WTC11 (cell line): ENCODE data around the gene CAB39L. TPM values are rescaled to one million over a fixed set of nuclear protein-coding genes. Genes with fewer than 3 reads are reported as not detected.

Experiments used
- ATAC-seq: fragments of 200-7000 bp; cut with Tn5 transposase; 2 replicates; pipeline ENCODE4 v1.10.0; 2021; ENCODE audit warnings: mild to moderate bottlenecking, moderate library complexity
- CTCF ChIA-PET: fragments of 300-600 bp; sonication (Branson Sonifier 250); formaldehyde crosslinking; loops from one replicate; lab custom pipeline; 2021; ENCODE audit warnings: antibody characterized with exemption; lab: Charles Lee
- POLR2A ChIA-PET: fragments of 350-600 bp; sonication (Branson Sonifier 250); formaldehyde crosslinking; loops from one replicate; lab custom pipeline; 2021; ENCODE audit warnings: antibody characterized with exemption; lab: Charles Lee
- DNase-seq: peaks from one replicate; pipeline ENCODE4 v3.0.0; 2021; ENCODE audit warnings: low spot score
- H3K27ac Mint-ChIP-seq: 2 replicates; pipeline ENCODE4 v1.8.0; 2021; ENCODE audit warnings: mixed read lengths
- H3K27me3 Mint-ChIP-seq: 2 replicates; pipeline ENCODE4 v1.8.0; 2021; ENCODE audit warnings: low read depth, mild to moderate bottlenecking, moderate library complexity, mixed read lengths
- H3K36me3 Mint-ChIP-seq: 2 replicates; pipeline ENCODE4 v1.8.0; 2021; ENCODE audit warnings: mixed read lengths
- H3K4me1 Mint-ChIP-seq: 2 replicates; pipeline ENCODE4 v1.8.0; 2022; ENCODE audit warnings: mixed read lengths
- H3K4me3 Mint-ChIP-seq: 2 replicates; pipeline ENCODE4 v1.8.0; 2021; ENCODE audit warnings: mild to moderate bottlenecking, moderate library complexity, mixed read lengths
- H3K9me3 Mint-ChIP-seq: 2 replicates; pipeline ENCODE4 v1.8.0; 2021; ENCODE audit warnings: mixed read lengths
- ESRRA ChIP-seq: sonication (generic); formaldehyde crosslinking; IDR thresholded peaks from 2 replicates; pipeline ENCODE4 v1.8.1; 2022; ENCODE audit warnings: mild to moderate bottlenecking, missing genetic modification reagents, borderline replicate concordance
- GABPB1 ChIP-seq: sonication (generic); formaldehyde crosslinking; IDR thresholded peaks from 2 replicates; pipeline ENCODE4 v1.8.1; 2023; ENCODE audit warnings: mild to moderate bottlenecking, missing genetic modification reagents
- GTF2I ChIP-seq: fragments of 250-450 bp; sonication (Bioruptor Pico); conservative IDR thresholded peaks from 2 replicates; pipeline ENCODE4 v1.4.0; 2021; ENCODE audit warnings: mild to moderate bottlenecking
- PRRX2 ChIP-seq: fragments of 250-450 bp; sonication (Bioruptor Pico); IDR thresholded peaks from 2 replicates; pipeline ENCODE4 v1.8.0; 2021; ENCODE audit warnings: mild to moderate bottlenecking
- RELA ChIP-seq: sonication (generic); formaldehyde crosslinking; IDR thresholded peaks from 2 replicates; pipeline ENCODE4 v1.8.1; 2022; ENCODE audit warnings: missing genetic modification reagents, mild to moderate bottlenecking, borderline replicate concordance
- SOX15 ChIP-seq: fragments of 250-450 bp; sonication (Bioruptor Pico); IDR thresholded peaks from 2 replicates; pipeline ENCODE4 v1.9.0; 2021; ENCODE audit warnings: mild to moderate bottlenecking
- SP1 ChIP-seq: sonication (generic); formaldehyde crosslinking; conservative IDR thresholded peaks from 2 replicates; pipeline ENCODE4 v1.8.1; 2022; ENCODE audit warnings: missing genetic modification reagents
- ZNF416 ChIP-seq: fragments of 250-450 bp; sonication (Bioruptor Pico); IDR thresholded peaks from 2 replicates; pipeline ENCODE4 v1.9.0; 2021; ENCODE audit warnings: mild to moderate bottlenecking, inconsistent platforms
- total RNA-seq: library from RNA; stranded (reverse); gene quantifications from 3 replicates; pipeline ENCODE4 v1.2.3, GENCODE V29; 2021
- TF ChIP-seq, protein P1 (sequence below): sonication (generic); formaldehyde crosslinking; IDR thresholded peaks from 2 replicates; pipeline ENCODE4 v1.8.1; 2022; ENCODE audit warnings: mild to moderate bottlenecking, moderate library complexity, missing genetic modification reagents
- TF ChIP-seq, protein P2 (sequence below): fragments of 250-450 bp; sonication (Bioruptor Pico); IDR thresholded peaks from 2 replicates; pipeline ENCODE4 v1.8.0; 2021; ENCODE audit warnings: mild to moderate bottlenecking
- TF ChIP-seq, protein P3 (sequence below): sonication (generic); formaldehyde crosslinking; IDR thresholded peaks from 2 replicates; pipeline ENCODE4 v1.8.0; 2022; ENCODE audit warnings: mild to moderate bottlenecking, missing genetic modification reagents
- TF ChIP-seq, protein P4 (sequence below): sonication (generic); formaldehyde crosslinking; IDR thresholded peaks from 2 replicates; pipeline ENCODE4 v1.8.0; 2023; ENCODE audit warnings: missing genetic modification reagents, mild to moderate bottlenecking, borderline replicate concordance
- TF ChIP-seq, protein P5 (sequence below): fragments of 250-450 bp; sonication (Bioruptor Pico); IDR thresholded peaks from 2 replicates; pipeline ENCODE4 v1.9.0; 2021; ENCODE audit warnings: mild to moderate bottlenecking

The CAB39L gene
- total RNA-seq, 1 experiment from 2014 or later = 3.3 TPM

DNA sequence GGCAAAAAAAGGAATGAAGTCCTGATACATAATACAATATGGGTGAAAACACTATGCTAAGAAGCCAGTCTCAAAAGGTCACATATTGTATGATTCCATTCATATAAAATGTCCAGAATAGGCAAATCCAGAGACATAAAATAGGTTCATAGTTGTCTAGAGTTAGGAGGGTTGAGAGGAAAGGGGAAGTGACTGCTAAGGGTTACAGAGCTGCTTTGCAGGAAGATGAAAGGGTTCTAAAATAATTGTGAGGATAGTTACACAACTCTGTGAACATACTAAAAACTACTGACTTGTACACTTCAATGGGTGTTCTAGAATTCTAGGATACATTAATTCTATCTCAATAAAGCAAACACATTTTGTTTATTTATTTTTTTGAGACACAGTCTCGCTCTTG lies 25.7 kb downstream of the CAB39L start:
- Mint-ChIP-seq H3K27ac (no peak overlapping the region), H3K4me1 (peaks cover 15% of the 10 kb centered on the region), H3K9me3 (no peaks in the 10 kb centered on the region), H3K36me3 (no peaks in the 10 kb centered on the region), H3K4me3 (no peak overlapping the region), H3K27me3 (peaks cover 47% of the 10 kb centered on the region)
- DNase-seq = no peak
- ATAC-seq = no peak
- CTCF ChIA-PET = no interaction called here
- TF ChIP-seq, protein P1, sequence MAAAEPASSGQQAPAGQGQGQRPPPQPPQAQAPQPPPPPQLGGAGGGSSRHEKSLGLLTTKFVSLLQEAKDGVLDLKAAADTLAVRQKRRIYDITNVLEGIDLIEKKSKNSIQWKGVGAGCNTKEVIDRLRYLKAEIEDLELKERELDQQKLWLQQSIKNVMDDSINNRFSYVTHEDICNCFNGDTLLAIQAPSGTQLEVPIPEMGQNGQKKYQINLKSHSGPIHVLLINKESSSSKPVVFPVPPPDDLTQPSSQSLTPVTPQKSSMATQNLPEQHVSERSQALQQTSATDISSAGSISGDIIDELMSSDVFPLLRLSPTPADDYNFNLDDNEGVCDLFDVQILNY (CRISPR knock-in tag) = no peak
- no peak for TF ChIP-seq ESRRA (CRISPR knock-in tag)
- no peak for TF ChIP-seq SOX15 (CRISPR knock-in tag)
- no peak for TF ChIP-seq RELA (CRISPR knock-in tag)
- TF ChIP-seq, protein P2, sequence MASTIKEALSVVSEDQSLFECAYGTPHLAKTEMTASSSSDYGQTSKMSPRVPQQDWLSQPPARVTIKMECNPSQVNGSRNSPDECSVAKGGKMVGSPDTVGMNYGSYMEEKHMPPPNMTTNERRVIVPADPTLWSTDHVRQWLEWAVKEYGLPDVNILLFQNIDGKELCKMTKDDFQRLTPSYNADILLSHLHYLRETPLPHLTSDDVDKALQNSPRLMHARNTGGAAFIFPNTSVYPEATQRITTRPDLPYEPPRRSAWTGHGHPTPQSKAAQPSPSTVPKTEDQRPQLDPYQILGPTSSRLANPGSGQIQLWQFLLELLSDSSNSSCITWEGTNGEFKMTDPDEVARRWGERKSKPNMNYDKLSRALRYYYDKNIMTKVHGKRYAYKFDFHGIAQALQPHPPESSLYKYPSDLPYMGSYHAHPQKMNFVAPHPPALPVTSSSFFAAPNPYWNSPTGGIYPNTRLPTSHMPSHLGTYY (CRISPR knock-in tag) = no peak
- no peak for TF ChIP-seq PRRX2 (CRISPR knock-in tag)
- TF ChIP-seq, protein P3, sequence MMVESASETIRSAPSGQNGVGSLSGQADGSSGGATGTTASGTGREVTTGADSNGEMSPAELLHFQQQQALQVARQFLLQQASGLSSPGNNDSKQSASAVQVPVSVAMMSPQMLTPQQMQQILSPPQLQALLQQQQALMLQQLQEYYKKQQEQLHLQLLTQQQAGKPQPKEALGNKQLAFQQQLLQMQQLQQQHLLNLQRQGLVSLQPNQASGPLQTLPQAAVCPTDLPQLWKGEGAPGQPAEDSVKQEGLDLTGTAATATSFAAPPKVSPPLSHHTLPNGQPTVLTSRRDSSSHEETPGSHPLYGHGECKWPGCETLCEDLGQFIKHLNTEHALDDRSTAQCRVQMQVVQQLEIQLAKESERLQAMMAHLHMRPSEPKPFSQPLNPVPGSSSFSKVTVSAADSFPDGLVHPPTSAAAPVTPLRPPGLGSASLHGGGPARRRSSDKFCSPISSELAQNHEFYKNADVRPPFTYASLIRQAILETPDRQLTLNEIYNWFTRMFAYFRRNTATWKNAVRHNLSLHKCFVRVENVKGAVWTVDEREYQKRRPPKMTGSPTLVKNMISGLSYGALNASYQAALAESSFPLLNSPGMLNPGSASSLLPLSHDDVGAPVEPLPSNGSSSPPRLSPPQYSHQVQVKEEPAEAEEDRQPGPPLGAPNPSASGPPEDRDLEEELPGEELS = no peak
- TF ChIP-seq GTF2I (CRISPR knock-in tag) = no peak
- TF ChIP-seq, protein P4, sequence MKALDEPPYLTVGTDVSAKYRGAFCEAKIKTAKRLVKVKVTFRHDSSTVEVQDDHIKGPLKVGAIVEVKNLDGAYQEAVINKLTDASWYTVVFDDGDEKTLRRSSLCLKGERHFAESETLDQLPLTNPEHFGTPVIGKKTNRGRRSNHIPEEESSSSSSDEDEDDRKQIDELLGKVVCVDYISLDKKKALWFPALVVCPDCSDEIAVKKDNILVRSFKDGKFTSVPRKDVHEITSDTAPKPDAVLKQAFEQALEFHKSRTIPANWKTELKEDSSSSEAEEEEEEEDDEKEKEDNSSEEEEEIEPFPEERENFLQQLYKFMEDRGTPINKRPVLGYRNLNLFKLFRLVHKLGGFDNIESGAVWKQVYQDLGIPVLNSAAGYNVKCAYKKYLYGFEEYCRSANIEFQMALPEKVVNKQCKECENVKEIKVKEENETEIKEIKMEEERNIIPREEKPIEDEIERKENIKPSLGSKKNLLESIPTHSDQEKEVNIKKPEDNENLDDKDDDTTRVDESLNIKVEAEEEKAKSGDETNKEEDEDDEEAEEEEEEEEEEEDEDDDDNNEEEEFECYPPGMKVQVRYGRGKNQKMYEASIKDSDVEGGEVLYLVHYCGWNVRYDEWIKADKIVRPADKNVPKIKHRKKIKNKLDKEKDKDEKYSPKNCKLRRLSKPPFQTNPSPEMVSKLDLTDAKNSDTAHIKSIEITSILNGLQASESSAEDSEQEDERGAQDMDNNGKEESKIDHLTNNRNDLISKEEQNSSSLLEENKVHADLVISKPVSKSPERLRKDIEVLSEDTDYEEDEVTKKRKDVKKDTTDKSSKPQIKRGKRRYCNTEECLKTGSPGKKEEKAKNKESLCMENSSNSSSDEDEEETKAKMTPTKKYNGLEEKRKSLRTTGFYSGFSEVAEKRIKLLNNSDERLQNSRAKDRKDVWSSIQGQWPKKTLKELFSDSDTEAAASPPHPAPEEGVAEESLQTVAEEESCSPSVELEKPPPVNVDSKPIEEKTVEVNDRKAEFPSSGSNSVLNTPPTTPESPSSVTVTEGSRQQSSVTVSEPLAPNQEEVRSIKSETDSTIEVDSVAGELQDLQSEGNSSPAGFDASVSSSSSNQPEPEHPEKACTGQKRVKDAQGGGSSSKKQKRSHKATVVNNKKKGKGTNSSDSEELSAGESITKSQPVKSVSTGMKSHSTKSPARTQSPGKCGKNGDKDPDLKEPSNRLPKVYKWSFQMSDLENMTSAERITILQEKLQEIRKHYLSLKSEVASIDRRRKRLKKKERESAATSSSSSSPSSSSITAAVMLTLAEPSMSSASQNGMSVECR (CRISPR knock-in tag) = no peak
- TF ChIP-seq, protein P5, sequence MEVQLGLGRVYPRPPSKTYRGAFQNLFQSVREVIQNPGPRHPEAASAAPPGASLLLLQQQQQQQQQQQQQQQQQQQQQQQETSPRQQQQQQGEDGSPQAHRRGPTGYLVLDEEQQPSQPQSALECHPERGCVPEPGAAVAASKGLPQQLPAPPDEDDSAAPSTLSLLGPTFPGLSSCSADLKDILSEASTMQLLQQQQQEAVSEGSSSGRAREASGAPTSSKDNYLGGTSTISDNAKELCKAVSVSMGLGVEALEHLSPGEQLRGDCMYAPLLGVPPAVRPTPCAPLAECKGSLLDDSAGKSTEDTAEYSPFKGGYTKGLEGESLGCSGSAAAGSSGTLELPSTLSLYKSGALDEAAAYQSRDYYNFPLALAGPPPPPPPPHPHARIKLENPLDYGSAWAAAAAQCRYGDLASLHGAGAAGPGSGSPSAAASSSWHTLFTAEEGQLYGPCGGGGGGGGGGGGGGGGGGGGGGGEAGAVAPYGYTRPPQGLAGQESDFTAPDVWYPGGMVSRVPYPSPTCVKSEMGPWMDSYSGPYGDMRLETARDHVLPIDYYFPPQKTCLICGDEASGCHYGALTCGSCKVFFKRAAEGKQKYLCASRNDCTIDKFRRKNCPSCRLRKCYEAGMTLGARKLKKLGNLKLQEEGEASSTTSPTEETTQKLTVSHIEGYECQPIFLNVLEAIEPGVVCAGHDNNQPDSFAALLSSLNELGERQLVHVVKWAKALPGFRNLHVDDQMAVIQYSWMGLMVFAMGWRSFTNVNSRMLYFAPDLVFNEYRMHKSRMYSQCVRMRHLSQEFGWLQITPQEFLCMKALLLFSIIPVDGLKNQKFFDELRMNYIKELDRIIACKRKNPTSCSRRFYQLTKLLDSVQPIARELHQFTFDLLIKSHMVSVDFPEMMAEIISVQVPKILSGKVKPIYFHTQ (CRISPR knock-in tag) = no peak
- POLR2A ChIA-PET = no interaction called here

DNA sequence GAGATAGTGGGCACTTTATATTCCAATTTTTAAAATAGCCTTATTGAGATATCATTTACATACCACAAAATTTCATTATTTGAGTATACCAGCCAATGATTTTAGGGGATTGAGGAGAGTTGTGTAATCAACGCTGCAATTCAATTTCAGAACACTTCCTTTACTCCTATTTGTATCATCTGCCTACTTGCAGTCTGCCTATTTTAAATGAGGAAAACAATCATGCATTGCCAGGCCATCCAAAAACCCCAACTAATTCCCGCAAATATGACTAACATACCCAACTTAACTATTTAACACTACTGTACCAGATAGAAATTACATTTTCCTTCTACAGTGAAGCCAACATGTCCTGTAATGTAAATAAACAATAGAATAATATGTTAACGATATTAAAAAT lies 26.7 kb downstream of the CAB39L start:
- TF ChIP-seq SP1 = no peak
- no peak for TF ChIP-seq GABPB1
- TF ChIP-seq ZNF416 (CRISPR knock-in tag) = no peak
- TF ChIP-seq, protein P3 = no peak
- peaks cover 23% of the 10 kb centered on the region for H3K4me1 Mint-ChIP-seq
- ATAC-seq (no peak), DNase-seq (no peak)
- H3K27me3 Mint-ChIP-seq = peaks cover 57% of the 10 kb centered on the region
- H3K27ac Mint-ChIP-seq = no peak overlapping the region
- no peaks in the 10 kb centered on the region for H3K9me3 Mint-ChIP-seq
- H3K36me3 Mint-ChIP-seq = no peaks in the 10 kb centered on the region
- ChIA-PET POLR2A (no interaction called here), CTCF (no interaction called here)
- no peak overlapping the region for H3K4me3 Mint-ChIP-seq
